GM21528 (cell line): ENCODE measurements around the gene SLC6A9.

Source experiments
- ATAC-seq: cut with Tn5 transposase; IDR thresholded peaks from one replicate; pipeline ENCODE4 v1.9.1; 2021; ENCODE audit warnings: mild to moderate bottlenecking, moderate library complexity; ENCODE audit not compliant: unreplicated experiment, low FRiP score

The SLC6A9 gene

DNA sequence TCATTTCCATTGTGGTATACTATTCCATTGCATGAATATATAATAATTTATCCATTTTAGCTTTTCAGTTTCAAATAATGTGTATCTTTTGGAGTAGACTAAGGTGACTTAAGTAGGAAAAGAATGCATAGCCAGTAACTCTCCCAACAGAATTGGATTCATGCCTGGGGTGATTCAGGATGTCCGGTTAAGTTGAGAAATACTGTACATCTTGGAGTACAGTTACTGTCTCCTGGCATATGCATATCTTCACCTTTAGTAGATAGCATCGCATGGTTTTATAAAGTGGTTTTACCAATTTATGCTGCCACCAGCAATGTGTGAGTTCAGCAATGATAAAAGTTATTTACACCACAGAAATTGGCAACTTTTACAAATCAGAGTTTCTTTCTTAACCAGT, 18.6 kb upstream of the SLC6A9 start:
- ATAC-seq = no peak

DNA sequence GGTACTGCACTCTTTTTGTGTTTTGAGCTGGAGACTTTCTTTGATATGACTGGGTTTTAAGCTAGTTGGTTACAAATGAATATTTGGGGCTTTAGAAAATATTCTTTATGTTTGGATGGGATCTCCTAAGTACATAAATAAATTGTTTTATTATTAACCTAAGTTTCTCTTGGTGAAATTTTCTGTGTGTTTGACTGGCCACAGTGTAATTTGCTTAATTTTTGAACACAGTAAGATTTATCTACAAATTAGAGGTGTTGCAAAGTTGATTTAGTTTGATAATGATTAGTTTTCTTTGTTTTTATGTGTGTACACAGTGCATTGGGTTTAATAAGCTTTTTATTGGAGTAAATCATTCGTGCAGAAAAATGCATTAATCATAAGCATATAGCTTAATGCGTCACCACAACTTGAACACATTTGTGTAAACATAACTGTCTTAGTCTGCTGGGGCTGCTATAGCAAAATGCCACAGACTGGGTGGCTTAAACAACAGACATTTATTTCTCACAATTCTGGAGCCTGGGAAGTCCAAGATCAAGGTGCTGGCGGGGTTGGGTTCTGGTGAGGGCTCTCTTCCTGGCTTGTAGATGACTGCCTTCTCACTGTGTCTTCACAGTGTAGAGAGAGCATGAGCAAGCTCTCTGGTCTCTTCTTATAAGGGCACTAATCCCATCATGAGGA, 17.4 kb upstream of the SLC6A9 start:
- no peak for ATAC-seq

DNA sequence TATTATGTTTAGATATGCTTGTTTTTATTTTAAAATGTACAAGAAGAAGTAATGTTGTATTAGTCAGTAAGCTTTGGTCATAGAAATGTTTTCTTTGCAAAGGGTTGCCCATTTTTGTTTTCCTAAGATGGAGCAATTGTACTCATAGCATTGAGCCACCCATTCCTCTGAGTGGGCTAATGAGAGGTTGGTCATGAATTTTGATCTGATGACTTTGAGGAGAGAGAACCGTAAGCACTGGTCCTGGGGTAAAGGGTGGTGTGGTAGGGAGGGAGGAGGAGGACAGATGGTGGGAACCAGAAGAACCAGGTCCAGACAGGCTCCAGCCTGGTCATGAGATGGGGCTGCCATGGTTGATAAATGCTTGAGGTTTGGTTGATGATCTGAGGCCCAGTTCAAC, 15.9 kb upstream of the SLC6A9 start:
- ATAC-seq = no peak

DNA sequence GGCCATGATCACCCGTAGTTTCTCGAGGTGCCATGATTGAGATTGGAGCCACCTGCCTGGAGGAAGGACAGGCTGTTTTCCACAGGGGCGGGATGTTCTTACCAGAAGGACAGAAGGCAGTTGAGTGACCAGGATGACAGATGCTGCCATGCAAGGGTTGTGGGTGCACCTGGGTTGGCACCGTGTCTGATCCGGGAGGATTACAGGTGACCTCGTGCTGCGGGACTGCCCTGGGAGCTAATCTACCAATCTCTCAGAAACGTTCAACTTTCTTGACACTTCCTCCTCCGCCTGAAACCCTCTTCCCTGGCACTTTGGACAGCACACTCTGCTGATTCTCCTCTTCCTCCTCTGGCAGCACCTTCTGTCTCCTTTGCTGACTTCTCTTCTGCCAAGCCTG, 13.8 kb upstream of the SLC6A9 start:
- ATAC-seq = no peak

- ATAC-seq = no peak
These were observed 13.0 kb upstream of the SLC6A9 start for GRCh38 chr1:44044071-44044801.

DNA sequence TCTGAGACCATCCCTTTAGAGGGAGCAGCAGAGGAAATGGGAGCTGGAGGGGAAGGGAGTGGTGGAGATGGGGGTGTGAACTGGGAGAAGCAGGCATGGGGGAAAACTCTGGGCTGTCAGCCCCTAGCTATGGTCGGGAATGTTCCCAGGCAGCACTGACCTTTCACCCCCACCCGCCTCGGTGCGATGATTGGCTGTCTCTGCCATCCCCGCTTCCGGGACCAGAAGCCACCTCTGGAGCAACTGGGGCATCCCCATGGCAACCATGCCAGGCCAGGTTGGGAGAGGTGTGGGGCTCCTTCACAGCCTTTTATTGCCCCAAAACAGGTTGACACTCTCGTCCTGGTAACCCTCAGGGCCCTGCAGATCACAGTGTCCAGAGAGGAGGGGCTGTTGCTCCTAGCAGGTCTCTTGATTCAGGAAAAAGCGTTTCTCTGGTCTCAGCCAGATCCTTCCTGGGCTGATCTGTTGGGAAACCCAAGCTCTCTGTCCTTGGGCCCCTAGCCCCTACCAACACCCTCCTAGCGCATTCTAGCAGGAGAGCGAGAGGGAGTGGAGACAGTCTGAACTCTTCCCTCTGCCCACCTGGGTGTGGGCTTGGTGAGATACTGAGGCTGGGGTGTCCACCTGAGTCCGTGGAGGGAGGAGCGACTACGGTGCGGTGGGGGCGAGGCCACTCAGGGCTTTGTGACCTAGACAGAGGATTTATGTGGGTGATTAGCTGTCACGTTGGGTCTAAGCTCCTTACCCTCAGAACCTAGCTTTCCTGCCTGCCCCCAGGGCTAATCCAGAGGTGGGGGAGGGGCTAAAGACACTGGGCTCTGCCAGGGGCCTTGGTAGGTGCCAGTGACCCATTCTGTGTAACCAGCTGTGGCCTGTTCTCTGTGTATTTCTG, 12.2 kb upstream of the SLC6A9 start:
- ATAC-seq = no peak

DNA sequence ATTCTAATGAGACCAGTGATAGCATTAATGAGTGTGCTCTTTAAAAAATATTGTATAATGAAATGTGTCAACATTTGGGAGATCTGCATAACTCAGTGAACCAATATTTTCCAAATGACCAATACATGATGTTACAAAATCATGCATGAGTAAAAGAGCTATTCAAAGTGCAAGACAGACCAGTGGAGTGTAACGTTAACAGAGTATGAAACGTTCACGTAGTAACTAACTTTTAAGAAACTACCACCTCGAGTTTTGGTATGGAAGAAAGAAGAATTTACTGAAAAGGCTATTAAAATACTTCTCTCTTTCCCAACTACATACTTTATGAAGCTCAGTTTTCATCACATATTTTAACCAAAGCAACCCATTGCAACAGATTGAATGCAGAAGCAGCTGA, 9.6 kb upstream of the SLC6A9 start:
- ATAC-seq = no peak

DNA sequence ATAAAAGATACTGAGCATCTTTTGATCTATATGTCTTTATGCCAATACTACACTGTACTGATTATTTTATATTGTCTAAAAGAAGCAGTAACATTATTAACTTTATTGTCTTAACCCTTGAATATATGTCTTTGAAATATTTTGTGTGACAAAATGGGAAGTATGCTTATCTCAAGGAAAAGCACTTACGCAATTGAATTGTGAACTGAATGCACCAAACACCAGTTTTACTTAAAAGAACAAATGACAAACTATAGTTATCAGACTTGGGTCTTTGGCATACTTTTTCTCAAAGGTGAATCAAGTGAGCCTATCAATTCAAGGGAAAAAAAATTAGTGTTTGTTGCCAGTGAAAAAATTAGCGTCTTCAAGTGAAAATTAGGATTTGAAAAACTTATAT, 9.2 kb upstream of the SLC6A9 start:
- no peak for ATAC-seq

DNA sequence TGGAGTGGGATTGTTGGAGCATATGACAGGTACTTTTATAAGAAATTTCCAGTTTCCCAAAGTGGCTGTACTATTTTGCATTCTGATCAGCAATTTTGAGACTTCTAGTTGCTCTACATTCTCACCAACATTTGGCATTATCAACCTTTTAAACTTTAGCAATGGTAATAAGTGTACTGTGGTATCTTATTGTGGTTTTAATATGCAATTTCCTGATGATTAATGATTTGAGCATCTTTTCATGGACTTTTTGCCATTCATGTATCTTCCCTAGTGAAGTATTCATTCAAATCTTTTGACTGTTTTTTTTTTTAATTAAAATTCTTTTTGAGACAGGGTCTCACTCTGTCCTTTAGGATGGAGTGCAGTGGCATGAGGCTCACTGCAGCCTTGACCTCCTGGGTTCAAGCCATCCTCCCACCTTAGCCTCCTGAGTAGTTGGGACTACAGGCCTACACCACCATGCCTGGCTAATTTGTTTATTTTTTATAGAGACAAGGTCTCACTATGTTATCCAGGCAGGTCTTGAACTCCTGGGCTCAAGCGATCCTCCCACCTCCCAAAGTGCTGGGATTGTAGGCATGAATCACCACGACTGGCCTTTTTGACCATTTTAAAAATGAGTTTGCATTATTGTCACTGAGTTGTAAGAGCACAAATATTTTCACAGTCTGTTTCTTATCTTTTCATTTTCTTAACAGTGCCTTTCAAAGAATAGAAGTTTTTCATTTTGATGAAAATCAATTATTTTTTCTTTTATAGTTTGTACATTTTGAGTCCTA, 7.8 kb upstream of the SLC6A9 start:
- ATAC-seq = no peak

DNA sequence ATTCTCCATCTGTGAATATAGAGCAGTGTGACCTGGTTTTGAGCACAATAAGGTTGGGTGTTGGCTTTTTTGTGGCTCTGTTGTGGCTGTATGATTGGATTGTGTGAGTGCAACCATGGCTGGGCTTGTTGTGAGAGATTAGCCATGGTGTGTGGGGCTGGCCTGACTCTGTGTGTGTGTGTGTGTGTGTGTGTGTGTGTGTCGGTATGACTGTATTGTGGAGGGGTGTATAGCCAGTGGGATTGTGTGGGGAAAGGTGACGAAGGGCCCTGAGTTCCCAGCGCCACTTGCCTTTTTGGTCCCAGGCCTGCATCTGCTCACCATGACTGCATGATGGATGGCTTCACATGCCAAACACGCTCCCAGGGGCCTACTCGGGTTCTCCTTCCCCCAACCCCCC, 5.9 kb upstream of the SLC6A9 start:
- ATAC-seq = no peak

- no peak for ATAC-seq
These were observed 5.3 kb upstream of the SLC6A9 start for GRCh38 chr1:44036409-44037139.

DNA sequence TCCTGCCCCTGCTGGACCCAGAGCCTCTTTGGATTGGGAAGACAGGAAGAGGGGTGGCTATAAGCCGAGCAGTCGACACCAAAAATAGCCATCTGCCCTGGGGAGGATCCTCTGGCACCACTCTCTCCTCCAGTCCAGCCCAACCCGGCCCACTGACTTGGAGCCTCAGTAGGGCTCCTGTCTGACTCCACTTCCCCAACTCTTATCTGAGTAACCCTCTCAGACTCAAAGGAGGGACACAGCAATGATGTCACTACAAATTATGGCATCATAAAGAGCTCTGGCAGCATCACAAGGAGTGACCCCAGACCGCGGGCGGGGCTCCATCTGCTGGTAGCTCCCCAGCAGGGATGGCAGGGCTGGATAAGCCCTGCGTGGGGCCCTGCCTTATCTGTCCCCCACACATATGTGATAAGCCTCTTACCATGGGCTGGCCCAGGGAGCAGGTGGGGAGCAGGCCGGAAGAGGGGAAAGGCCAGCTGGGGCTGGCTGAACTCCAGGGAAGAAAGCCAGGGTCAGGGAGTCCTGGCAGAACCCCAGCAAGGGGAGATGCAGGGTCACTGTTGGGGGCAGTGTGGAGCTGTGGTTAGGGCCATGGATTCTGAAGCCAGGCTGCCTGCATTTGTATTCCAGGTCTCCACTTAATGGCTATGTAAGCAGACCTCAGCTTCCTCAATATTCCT, 4.6 kb upstream of the SLC6A9 start:
- ATAC-seq = no peak

- ATAC-seq = no peak
These were observed 3.9 kb upstream of the SLC6A9 start for GRCh38 chr1:44034976-44035716.

DNA sequence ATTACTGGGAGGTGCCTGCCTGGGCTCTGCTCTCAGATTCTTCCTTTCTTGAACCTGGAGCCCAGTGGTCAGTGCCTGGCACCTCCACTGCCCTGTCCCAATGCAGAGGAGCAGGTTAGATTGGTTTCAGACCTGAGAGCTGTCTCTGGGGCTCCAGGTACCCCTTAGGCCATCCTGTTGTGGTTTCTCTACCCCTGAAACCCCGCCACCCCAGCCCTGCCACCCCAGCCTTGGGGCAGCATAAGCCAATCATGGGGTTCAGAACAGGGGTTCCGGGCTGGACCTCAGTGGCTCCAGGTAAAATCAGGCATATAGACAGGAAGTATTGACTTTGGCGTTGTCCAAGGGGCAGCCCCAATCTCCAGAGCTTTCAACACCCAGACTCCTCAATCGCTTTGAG, 3.2 kb upstream of the SLC6A9 start:
- no peak for ATAC-seq

- ATAC-seq = no peak
These were observed 2.5 kb upstream of the SLC6A9 start for GRCh38 chr1:44033756-44034155.

- no peak for ATAC-seq
These were observed 1.8 kb upstream of the SLC6A9 start for GRCh38 chr1:44033041-44033575.

DNA sequence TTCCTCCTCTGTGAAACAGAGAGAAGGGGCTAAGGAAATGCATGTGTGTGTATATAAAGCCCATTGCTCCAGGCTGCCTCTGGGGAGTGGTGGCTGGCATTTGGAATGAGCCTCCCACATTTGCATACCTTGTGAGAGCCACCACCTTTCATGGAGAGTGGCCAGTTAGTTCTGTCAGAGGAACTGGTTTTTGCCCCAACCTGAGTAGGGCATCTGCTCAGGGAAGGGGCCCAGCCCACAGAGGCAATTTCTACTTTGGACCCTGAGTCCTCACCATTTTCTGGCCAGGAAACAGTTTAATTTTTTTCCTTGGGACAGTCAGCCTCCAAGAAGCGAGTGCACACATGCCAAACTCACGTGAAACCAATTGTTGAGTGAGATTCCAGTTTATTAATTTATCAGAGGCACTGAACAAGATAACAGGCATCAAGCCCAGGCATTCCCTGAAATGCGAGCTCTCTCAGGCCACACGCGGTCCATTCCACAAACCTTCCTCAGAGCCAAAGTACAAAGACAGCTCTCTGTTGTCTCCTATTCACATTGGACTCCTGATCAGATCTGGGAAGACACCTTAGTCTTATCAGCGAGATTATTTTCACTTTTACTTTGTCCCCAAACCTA, 1.0 kb upstream of the SLC6A9 start:
- no peak for ATAC-seq
